Mononuclear cell (primary cell): Measurements from ENCODE around the gene CCL25. TPM values are rescaled to one million over a fixed set of nuclear protein-coding genes. Genes with fewer than 3 reads are reported as not detected.

Source experiments
- H3K27me3 ChIP-seq: 2 replicates; pipeline ENCODE4 v1.6.0; 2011; ENCODE audit warnings: low read length, control low read depth; ENCODE audit not compliant: insufficient read depth
- H3K4me1 ChIP-seq: 2 replicates; pipeline ENCODE4 v1.5.1; 2011; ENCODE audit warnings: mild to moderate bottlenecking, low read length, control low read depth; ENCODE audit not compliant: insufficient read depth
- H3K4me3 ChIP-seq: 2 replicates; pipeline ENCODE4 v1.5.1; 2011; ENCODE audit warnings: mild to moderate bottlenecking, low read length, moderate library complexity
- H3K9me3 ChIP-seq: 2 replicates; pipeline ENCODE4 v1.5.1; 2011; ENCODE audit warnings: low read depth, mild to moderate bottlenecking, control low read depth, low read length
- total RNA-seq: library from RNA; depleted of rRNA; stranded (reverse); fragments of >200 nt; gene quantifications from one replicate; pipeline ENCODE4 v1.2.3, GENCODE V29; 2012

CCL25 gene
- total RNA-seq, 1 donor = not detected

DNA sequence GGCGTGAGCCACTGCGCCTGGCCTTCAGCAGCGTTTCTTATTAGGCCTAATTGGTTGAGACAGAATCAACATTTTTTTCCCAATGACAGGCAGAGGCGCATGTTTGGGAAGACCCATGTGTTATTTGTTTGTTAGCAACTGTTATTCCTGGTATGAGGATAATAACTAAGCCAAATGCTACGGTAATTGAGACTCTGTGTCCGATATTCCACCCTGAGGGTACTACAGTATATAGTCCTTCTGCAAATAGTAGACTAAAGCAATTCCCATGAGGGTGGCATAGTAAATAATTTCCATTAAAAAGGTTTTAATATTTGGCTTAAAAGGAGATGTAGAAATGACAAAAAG, 18.4 kb upstream of the CCL25 start:
- no peaks in the 10 kb centered on the region for H3K27me3 ChIP-seq
- no peaks in the 10 kb centered on the region for H3K4me1 ChIP-seq
- no peak overlapping the region for H3K4me3 ChIP-seq
- no peaks in the 10 kb centered on the region for H3K9me3 ChIP-seq

DNA sequence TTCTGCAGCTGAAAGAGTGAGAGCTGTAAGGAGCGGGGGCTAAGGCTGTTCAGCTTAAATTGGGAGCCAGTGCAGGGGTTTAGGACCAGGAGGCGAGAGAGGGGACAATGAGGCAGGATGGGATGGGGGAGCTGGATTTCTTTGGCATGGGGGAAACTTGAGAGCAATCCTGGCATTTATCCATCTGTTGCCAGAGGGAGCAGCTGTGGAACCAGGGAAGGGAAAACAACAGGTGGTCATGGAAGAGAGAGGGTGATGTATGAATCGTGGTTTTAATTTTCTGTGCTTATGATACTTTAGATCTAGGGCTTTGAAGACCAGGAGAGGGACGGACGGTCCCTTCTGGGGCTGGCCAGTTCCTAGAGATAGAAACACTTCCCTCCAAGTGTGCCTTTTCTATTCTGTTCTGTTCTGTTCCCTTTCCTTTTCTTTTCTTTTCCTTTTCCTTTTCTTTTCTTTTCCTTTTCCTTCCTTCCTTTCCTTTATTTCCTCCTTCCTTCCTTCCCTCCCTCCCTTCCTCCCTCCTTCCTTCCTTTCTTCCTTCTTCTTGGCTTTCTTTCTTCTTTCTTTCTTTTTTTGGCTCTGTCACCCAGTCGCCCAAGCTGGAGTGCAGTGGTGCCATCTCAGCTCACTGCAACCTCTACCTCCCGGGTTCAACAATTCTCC, 16.0 kb upstream of the CCL25 start:
- no peaks in the 10 kb centered on the region for H3K27me3 ChIP-seq
- H3K4me3 ChIP-seq = no peak overlapping the region
- H3K4me1 ChIP-seq = no peaks in the 10 kb centered on the region
- H3K9me3 ChIP-seq = no peaks in the 10 kb centered on the region

DNA sequence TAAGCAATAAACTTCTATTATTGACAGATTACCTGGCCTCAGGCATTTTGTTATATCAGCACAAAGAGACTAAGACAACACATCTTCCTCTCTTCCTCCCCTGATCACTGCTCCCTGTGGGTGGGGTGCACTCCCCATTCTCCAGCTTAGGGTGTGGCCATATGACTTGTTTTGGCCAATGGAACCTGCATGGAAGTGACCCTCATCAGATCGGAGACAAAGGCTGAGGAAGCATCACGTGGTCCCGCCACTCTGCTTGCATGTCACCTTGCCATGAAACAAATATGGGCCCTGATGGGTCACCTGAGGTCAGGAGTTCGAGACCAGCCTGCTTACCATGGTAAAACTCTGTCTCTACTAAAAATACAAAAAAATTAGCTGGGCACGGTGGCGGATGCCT, 13.7 kb upstream of the CCL25 start:
- H3K4me3 ChIP-seq = no peak overlapping the region
- no peaks in the 10 kb centered on the region for H3K9me3 ChIP-seq
- H3K4me1 ChIP-seq = no peaks in the 10 kb centered on the region

DNA sequence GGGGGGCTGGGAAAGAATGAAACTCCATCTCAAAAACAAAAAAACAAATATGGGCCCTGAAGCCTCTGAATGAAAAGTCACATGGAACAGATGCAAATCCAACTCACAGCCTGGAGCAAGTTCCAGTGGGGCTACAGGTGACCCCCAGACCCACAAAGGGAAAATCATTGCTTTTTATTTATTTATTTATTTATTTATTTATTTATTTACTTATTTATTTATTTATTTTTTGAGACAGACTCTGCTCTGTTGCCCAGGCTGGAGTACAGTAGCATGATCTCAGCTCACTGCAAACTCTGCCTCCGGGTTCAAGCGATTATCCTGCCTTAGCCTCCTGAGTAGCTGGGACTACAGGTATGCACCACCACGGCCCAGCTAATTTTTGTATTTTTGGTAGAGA, 13.3 kb upstream of the CCL25 start:
- H3K4me3 ChIP-seq = no peak overlapping the region
- no peaks in the 10 kb centered on the region for H3K9me3 ChIP-seq
- H3K27me3 ChIP-seq = no peaks in the 10 kb centered on the region
- no peaks in the 10 kb centered on the region for H3K4me1 ChIP-seq

More for the DNA sequence above, 13.7 kb upstream of the CCL25 start:
- H3K27me3 ChIP-seq = no peaks in the 10 kb centered on the region

DNA sequence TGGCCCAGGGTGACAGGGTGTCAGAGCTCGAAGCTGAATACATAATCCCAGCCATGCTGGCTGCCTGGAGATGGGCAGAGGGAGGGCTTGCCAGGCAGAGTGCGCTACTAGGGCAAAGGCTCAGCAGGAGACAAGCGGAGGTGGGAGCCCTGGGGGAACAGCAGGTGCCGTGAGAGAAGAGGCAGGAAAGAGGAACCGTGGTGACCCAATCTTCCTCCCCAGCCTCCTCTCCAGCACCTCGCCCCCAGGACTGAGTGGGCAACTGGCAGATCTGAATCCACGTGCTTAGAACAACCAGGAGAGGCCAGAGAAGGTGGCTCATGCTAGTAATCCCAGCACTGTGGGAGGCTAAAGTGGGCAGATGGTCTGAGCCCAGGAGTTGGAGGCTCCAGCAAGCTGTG, 11.0 kb upstream of the CCL25 start:
- Histone ChIP-seq H3K9me3 (no peaks in the 10 kb centered on the region), H3K4me3 (no peak overlapping the region), H3K27me3 (no peaks in the 10 kb centered on the region), H3K4me1 (no peaks in the 10 kb centered on the region)

DNA sequence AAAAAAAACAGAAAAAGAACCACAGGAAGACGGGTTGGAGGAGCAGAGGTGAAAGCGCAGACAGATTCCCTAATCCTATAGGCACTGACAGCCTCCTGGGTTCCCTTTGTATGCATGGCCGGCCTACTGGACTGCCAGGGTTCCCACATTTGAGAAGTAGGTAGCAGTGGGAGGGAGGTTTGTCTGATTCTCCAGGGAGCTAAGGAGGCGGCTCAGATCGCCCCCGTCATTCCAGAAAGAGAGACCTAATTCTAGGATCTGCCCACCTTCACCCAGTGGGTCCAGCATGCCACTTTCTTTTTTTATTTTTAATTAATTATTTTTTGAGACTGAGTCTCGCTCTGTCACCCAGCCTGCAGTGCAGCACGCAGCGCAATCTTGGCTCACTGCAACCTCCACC, 9.7 kb upstream of the CCL25 start:
- no peaks in the 10 kb centered on the region for H3K27me3 ChIP-seq
- H3K9me3 ChIP-seq = no peaks in the 10 kb centered on the region
- no peaks in the 10 kb centered on the region for H3K4me1 ChIP-seq
- H3K4me3 ChIP-seq = no peak overlapping the region

DNA sequence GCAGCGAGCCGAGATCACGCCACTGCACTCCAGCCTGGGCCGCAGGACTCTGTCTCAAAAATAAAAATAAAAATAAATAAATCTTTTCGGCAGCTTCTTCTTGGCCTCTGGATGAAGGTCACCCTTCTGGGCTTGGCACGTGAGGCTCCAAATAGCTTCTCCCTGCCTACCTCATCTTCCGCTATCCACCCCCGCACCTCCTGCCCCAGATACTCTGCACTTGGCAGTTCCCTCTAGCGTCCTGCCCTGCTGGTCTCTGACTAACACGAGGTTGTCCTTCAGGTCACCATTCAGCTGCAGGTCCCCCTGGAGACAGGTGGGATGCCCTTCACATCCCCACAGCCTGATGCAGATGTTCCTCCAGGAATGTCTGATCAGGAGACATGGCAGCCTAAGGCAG, 8.5 kb upstream of the CCL25 start:
- Histone ChIP-seq H3K4me1 (no peaks in the 10 kb centered on the region), H3K4me3 (no peak overlapping the region), H3K9me3 (no peaks in the 10 kb centered on the region), H3K27me3 (no peaks in the 10 kb centered on the region)

DNA sequence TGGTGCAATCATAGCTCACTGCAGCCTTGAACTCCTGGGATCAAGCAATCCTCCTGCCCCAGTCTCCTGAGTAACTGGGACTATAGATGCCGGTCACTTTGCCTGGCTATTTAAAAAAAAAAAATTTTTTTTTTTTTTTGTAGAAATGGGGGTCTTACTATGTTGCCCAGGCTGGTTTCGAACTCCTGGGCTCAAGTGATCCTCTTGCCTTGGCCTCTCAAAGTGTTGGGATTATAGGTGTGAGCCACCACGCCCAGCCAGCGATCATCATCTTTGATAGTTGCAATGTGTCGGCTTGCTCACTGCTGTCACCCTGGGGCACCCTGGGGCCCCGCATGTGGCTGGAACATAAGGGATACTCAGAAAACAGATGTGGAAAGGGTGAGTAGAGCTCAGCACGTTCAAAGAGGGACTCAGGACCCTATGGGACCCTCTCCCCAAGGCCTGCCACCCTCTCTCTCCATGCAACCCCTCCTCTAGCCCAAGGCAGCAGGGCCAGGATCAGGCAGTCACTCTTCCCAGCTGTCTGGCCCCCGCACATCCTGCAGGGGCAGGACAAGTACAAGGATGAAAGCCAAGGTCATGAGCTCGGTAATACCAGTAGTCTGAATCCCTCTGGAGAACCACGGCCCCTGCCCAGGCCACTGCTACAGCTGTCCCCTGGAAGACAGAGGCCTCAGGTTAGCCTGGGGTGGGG, 6.5 kb upstream of the CCL25 start:
- no peaks in the 10 kb centered on the region for H3K27me3 ChIP-seq
- peaks cover 12% of the 10 kb centered on the region for H3K4me1 ChIP-seq
- H3K9me3 ChIP-seq = no peaks in the 10 kb centered on the region
- no peak overlapping the region for H3K4me3 ChIP-seq

DNA sequence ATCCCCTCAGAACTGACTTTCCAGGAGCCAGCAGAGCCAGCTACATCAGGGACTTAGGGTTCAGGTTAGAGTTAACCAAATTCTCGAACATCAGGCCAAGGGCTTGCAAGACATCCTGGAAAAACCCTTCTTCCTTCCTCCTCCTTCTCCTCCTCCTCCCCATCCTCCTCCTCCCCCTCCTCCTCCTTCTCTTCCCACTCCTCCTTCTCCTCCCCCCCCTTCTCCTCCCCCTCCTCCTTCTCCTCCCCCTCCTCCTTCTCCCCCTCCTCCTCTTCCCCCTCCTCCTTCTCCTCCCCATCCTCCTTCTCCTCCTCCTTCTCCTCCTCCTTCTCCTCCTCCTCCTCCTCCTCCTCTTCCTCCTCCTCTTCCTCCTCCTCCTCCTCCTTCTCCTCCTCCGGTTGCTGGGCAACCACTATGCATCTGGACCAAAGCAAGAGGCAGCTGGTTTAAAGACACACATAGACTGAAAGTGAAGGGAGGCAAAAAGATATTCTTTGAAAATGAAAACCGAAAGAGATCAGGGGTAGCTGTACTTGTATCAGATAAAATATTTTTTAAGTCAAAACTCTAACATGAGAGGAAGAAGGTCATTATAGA, 5.9 kb upstream of the CCL25 start:
- Histone ChIP-seq H3K4me3 (no peak overlapping the region), H3K27me3 (no peaks in the 10 kb centered on the region), H3K9me3 (no peaks in the 10 kb centered on the region), H3K4me1 (peaks cover 15% of the 10 kb centered on the region)

DNA sequence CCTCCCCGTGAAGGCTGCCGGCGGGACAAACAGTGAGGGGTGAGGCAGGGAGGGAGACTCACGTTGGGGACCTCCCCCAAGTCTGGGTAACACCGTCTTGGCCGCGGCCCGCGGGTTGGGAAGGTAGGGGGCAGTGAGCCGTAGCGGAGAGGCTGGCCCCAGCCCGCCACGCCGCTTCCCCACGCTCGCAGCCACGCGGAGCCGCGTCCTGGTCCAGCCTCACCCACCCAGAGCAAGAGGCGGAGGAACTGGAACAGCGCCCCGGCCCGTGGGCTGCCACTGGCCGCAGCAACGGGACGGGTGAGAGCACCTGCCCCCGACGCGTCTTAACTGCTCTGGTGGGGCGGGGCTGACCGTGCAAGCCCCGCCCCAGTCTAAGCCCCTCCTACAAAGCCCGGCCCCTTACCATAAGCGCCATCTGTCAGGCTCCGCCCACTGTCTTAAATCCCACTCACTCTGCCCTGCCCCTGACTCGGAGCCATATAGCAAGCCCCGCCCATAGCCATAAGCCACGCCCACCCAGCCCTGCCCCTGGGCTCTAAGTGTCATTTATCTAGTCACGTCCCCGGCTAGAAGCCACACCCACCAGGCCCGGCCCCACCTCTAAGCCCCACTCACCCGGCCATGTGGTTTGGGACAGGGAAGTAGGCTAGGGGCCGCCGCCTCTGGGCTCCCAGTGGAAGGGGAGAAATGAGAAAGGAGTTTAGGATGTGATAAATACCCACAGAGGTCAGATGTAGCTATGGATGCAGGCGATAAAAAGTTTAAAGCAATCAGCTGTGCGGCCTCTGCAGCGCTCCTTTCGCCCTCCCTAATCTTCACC, 2.1 kb upstream of the CCL25 start:
- Histone ChIP-seq H3K27me3 (no peaks in the 10 kb centered on the region), H3K4me3 (peak overlapping the region; percentile 18), H3K9me3 (no peaks in the 10 kb centered on the region), H3K4me1 (peaks cover 22% of the 10 kb centered on the region)

DNA sequence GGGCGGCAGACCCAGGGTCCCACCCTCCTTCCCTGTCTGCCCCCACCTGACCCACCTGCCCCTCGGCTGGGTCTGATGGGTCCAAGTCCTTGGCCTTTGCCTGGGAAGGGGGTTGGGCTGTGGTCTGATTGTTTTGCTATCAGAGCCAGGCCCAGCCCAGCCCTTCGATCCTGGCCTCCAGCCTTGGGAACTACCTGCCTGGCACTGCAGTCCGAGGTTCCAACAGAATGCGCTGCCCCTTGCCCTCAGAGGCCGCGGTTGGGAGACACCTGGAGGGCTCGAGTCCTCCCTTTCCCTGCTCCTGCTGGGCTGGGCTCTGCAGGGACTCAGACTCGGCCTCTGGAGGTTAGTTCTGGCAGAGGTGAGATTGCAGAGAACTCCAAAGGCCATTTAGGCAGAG, 1.6 kb downstream of the CCL25 start:
- Histone ChIP-seq H3K9me3 (no peaks in the 10 kb centered on the region), H3K4me3 (no peak overlapping the region), H3K27me3 (no peaks in the 10 kb centered on the region), H3K4me1 (peaks cover 22% of the 10 kb centered on the region)

DNA sequence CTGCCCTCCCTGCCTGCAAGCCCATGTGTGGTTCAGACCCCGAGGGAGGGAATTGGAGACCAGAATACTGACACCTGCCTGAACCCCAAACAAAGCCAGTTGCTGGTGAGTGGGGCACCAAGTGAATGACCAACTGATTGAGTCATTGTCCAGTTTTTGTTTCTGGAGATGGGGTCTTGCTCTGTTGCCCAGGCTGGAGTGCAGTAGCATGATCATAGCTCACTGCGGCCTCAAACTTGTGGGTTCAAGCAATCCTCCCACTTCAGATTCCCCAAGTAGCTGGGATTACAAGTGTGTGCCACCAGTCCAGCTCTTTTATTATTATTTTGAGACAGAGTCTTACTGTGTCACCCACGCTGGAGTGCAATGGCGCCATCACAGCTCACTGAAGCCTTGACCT, 4.0 kb downstream of the CCL25 start:
- Histone ChIP-seq H3K27me3 (no peaks in the 10 kb centered on the region), H3K4me3 (no peak overlapping the region), H3K4me1 (peaks cover 8% of the 10 kb centered on the region), H3K9me3 (no peaks in the 10 kb centered on the region)

DNA sequence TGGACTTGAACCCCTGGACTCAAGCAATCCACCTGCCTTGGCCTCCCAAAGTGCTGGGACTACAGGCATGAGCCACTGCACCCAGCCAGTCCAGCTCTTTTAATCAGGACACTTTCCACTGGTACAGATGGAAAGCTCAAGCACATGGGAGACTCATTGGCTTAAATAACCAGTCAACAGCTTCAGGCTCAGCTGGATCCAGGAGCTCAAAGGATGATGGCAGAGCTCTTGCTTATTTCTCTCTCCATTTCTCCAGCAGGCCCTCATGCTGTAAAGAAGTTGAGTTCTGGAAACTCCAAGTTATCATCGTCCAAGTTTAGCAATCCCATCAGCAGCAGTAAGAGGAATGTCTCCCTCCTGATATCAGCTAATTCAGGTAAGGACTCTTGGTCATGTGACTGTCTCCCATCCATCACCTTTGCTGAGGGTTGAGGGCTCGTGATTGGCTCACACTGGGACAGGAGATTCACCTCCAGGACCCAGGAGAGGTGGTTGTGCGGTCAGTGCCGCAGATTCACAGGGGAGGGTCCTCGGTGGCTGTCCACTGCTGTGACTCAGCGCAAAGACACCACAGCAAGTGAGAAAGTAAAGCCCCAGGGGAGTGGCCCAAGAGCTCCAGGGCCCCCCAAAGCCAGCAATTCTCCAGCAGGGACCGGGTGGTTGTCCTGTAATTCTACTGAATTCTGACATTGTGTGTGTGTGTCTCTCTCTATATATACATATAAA, 5.1 kb downstream of the CCL25 start:
- Histone ChIP-seq H3K4me3 (no peak overlapping the region), H3K27me3 (no peaks in the 10 kb centered on the region), H3K9me3 (no peaks in the 10 kb centered on the region), H3K4me1 (no peaks in the 10 kb centered on the region)

DNA sequence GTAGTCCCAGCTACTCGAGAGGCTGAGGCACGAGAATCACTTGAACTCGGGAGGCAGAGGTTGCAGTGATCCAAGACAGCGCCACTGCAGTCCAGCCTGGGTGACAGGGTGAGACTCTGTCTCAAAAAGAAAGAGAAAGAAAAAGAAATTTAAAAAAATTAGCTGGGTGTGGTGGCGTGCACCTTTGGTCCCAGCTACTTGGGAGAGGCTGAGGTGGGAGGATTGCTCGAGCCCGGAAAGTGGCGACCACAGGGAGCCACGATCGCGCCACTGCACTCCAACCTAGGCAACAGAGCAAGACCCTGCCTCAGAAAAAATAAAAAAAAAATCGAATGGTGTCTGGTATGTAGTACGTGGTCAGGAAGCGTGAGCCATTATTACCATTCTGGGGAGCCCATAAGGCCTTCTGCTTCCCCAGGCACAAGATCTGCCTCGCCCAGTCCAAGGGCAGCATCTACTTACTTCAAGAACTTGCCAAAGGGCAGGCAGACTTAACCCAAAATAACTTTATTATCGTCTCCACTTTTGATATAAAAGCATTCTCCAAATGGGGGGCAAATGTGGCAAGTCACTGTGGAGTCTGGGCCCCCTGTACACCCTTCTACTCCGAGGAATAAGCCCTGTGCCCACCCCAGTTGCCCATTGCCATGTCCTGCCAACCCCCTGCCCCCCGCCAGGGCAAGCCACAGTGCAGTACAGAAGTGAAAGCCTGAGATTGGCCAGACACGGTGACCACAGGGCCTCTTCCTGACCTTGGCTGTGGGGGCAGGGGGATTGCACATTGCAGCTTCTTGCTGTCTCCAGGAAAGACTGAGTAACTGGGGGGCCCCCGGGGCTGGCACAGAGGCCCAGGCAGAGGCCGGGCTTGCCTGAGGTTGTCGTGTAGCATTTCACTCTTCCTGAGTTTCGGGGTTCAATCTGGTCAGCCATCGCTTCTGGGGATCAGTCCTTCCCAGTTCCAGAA, 12.6 kb downstream of the CCL25 start:
- Histone ChIP-seq H3K4me3 (no peak overlapping the region), H3K9me3 (no peaks in the 10 kb centered on the region), H3K27me3 (no peaks in the 10 kb centered on the region), H3K4me1 (peaks cover 6% of the 10 kb centered on the region)
